ENCODE results near the gene HS3ST5.

- no peak for TF ChIP-seq POLR2AphosphoS5 (IDR thresholded peaks at IDR 0.05; ENCODE audit: low read depth, low read length)
- no peak for TF ChIP-seq REST (IDR thresholded peaks at IDR 0.05; ENCODE audit: insufficient read depth in 1 of 2, low read depth in 2 of 2, low read length in 2 of 2)
- TF ChIP-seq TAF1 (IDR thresholded peaks at IDR 0.05; ENCODE audit: borderline replicate concordance, insufficient read depth, low read length): no peak
Measured at GRCh38 chr6:114068116-114068515, 274.7 kb downstream of the HS3ST5 start.

All from PFSK-1 (cell line).